GM19193 (cell line): ENCODE data around the gene INSYN2A.

Experiments used
- POLR2A ChIP-seq: IDR thresholded peaks from 4 replicates; pipeline ENCODE4 v1.6.1; 2011; ENCODE audit not compliant: insufficient read depth, insufficient read length; ENCODE audit errors: extremely low read depth

Gene INSYN2A, protein sequence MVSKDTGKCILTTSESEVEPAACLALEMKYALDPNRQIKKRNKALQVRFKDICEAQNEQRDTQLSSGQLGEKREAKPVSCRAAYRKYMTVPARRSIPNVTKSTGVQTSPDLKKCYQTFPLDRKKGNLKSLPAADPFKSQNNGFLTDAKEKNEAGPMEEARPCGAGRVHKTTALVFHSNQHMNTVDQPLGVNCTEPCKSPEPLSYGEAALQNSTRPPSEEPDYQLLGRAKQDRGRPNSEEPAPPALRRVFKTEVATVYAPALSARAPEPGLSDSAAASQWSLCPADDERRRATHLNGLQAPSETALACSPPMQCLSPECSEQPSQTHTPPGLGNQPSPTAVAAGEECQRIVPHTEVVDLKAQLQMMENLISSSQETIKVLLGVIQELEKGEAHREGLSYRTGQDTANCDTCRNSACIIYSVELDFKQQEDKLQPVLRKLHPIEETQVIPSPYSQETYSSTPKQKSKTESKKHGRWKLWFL

DNA sequence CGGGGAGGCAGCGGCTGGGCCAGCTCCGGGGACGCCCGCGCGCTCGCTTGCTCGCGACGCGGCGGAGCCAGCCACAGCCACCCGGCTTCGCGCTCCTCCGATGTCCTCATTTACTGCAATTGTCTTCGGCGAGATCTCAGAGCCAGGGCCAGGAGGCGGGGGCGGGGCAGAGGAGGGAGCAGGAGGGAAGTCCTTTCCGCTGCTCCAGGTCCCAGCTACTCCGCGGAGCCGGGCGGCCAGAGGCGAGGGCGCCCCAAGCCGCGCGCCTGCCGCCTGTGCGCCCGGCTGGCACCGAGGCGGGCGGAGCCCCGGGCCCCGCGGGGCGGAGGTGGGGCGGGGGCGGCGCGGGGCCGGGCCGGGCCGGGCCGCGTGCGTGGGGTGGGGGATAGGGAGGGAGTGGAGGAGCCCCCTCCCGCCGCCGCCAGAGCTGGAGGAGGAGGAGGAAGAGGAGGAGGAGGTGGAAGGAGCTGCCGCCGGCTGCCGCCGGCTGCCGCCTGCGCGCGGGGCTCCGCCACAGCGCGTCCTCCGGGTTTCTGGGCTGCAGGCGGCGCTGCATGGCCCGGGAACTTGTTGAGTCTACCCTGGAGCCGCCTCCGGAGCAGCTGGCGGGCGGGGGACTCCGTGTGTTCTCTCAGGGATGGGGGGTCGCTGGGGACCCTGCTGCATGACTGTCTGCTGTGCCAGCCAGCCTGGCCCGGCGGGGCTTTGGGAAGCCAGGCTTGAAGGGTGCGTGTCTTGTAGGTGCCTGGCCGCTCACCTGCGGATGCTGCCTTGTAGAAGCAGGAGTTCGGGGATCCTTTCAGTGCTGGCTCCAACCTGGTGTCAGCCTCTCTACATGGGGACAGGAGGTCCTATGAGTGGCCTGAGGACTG, at the start of gene INSYN2A:
Gene INSYN2A (minus strand): TSS at position 310 of the 872 bp plus-strand sequence. CDS start 20,196 bp downstream, outside the sequence.
- TF ChIP-seq POLR2A = no peak

DNA sequence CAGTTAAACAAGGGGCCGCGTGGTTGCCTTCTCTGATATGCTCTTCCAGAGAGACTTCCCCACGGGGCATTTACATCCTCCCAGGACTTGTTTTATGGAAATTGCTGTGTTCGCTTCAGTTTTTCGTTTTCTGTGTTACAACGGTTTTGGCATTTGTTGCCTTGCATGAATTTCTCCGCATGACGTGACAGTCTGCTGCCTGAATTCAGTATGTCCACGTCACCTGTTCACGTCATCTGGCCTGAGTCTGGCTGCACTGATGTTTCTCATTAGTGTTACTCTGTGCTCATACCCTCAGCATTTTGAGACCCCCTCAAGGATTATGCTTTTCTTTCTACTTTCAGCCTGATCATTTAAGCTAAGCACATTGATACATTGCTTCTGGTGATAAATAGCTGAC, 49.1 kb upstream of the INSYN2A start:
- no peak for TF ChIP-seq POLR2A

DNA sequence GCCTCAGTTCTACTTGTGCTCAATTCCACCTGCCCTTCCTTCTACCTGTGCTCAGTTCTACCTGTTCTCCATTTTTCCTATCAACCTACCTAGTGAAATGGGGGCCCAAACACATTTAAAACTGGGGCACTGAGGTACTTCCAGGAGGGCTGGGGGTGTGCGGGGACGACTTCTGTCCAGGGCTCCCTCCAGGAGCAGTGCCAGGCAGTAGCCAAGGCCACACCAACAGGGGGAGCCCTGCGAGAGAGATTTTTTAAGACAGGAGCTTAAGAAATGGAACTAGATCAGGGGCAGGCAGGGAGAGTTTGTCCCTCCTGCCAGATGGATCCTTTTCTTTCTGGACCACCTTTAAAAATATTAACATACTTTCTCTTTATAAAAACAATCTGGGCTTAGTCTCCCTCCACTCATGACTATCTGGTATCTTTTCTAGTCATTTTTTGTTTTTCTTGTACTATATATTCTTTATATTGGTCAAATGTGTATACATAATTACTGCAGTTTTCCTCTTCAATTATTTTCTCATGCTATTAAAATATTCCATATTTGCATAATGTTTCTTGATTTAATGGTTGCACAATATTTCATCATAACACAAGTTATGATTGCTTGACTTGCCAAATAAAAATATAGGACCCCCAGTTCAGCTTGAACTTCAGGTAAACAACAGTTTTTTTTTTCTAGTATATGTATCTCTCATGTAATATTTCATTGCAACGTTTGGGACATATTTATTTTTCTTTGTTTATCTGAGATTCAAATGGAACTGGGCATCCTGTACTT, 47.3 kb upstream of the INSYN2A start:
- TF ChIP-seq POLR2A = no peak

DNA sequence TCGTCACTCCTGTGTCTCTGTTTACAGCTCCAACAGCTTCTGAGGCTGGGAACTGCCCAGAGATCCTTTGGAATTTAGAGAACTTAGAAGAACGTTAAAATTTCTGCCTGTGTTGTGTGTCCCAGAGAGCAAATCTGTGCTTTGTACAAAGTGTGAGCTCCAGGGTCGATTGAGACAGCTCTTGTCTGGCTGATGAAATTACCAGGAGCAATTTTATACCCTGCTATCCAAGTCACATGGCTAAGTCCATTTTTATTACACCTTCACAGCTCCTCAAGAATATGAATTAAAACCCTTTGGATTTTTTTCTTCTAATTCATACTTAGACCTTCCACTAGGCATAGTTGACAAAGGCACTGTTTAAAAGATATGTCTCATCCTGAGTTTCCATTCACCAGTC, 46.5 kb upstream of the INSYN2A start:
- TF ChIP-seq POLR2A = no peak

DNA sequence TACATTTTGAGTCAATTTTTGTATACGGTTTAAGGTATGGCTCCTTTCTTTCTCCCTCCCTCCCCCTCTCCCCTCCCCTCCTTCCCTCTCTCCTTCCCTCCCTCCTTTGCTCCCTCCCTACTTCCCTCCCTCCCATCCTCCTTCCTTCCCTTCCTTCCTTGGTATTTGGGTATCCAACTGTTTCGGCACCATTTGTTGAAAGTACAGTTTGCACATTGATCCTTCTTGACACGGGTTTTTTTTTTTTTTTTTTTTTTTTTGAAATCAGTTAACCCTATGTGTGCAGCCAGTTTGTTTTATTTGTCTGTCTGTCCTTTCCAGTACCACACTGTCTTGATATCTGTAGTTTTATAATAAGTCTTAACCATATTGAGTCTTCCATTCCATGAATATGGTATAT, 39.9 kb upstream of the INSYN2A start:
- no peak for TF ChIP-seq POLR2A

DNA sequence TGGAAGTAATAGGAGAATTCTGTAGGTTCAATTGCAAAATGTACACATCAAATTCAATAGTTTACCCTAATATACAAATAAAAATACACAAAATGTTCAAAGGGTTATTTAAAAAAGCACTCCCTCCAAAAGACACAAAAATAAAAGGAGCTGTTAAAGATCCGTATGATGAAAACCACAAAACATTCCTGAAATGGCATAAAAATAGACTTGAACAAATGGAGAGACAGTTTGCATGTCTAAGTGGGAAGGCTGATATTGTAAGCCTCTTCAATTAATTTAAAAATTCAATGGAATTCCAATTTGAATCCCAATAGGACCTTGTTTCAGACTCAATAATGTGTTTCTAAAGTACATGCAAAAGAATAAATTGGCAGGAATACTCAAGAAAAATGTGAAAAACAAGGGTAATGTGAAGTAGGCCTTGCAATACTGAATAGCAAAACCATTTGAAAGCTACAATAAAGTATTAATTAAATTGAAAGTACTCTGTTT, 38.0 kb upstream of the INSYN2A start:
- TF ChIP-seq POLR2A = no peak

DNA sequence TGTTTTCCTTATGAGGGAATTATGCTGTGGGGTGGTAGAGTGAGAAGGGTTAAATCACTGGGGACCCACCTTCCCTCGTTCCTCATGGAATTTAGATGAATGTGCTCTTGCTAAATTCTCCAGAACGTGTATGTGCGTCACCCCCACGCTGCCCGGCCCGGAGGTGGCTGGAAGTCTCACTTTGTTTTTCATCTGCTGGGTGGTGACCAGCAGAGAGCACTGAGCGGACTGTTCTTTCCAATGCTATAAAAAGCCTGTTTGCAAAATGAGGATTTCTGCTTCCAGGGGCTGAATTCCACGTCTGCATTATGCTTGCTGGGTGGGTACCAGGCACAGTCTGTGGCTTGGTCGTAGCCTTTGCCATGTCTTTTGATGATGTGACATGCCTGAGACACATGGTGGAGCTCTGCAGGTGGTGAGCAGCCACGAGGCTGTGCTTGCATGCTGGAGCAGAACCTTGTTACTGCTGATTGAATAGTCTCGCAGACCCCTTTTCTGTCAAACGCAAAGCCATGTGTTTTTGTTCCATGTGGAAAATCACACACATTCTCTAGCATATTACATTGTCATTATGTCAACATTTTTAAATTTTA, 31.9 kb upstream of the INSYN2A start:
- TF ChIP-seq POLR2A = no peak

DNA sequence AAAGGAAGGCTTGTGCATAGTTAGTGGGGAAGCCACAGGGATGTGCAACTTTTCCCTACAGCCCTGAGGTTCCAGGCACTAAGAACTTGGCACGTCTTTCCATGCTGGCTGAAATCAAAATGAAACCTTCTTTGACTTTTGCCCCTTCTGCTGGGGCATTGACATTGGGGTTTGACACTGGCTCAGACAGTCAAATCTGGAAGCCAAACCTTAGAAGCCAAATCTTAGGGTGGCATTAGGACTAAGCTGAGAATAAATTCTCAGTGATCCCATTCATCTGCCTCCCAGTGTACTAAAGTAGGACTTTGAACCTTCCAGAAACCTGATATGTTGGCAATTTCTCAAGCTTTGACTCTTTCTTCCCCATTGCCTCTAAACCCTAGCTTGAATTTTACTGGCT, 31.3 kb upstream of the INSYN2A start:
- TF ChIP-seq POLR2A = no peak

DNA sequence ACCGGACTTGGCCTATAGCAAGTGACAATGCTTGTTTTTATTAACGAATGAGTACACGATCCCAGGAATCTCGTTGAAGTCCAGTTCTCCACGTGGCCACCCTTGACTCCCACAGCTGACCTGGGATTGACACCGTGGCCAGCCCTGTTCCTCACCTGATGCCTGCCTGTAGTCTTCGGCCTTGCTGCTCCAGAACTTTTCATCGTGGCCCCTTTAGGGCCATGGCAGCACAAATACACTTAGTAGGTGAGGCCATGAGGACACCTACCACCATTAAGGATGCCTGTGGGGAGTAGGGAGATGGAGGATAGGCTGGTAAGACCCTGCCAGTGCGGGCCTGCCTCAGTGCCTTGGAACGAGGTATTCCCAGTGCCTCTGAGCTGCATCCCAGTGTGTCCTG, 30.6 kb upstream of the INSYN2A start:
- TF ChIP-seq POLR2A = no peak

DNA sequence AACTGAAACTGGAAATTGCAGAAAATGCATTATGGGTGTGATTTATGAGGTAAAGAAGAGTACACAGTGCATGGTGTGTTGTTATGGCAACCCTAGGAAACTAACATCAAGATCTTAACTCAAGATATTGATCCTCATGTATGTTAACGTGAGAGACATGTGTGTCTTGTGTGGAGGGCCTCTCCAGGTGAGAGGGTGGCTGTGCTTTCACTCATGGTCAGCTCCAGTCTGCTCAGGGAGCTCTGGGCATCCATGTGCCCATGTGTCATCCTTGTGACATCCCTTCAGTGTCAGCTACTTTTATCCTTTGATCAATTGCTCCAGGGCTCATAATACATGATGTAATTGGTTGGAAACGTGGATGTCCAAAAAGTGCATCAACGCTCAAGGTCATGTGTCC, 24.9 kb upstream of the INSYN2A start:
- TF ChIP-seq POLR2A = no peak

DNA sequence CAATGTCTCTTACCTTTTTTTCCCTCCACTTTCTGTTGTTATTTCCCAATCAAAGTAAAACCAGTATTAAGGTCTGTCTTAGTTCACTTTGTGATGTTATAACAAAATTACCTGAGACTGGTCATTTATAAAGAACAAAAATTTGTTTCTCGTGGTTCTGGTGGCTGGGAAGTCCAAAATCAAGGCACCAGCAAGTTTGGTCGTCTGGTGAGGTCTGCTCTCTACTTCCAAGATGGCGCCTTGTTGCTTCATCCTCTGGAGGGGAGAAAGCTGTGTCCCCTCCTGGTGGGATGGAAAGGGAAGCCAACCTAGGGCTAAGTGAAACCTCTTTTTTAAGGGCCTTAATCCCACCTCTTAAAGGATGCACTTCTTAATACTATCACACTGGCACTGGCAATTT, 22.3 kb upstream of the INSYN2A start:
- no peak for TF ChIP-seq POLR2A

DNA sequence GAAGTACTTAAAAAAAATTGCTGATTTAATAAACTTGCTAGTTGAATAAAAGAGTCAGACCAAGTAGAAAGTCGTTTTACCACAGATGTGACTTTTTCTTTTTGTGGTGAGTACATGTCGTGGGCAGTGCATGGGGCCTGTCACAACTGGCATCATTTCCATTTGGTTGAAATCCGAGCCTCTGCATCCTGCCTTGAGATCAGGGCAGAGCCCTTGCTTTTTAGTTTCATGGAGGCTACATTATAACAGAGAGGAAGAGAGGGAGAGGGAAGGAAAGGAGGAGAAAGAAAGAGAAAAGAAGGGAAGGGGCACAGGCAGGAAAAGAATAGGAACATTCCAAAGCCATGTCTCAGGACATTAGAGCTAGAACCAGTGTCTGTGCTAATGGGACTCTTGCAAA, 20.4 kb upstream of the INSYN2A start:
- no peak for TF ChIP-seq POLR2A

DNA sequence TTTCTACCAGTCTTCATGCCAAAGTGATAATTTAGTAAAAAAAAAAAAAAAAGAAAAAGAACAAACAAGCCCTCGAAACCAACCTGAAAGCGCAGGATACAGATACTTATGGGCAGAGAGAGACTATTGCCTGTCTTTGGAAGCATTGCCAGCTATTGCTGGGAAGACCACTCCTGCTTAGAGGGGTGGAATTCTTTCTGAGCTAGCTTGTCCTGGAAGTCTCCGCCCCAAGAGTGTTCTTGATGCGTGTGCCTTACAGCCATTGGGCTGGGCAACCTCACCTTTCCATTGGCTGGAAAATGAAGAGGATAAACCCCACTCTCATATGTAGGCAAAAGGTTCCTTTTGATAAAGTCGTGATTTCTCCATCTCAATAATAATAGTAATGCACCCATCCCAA, 19.9 kb upstream of the INSYN2A start:
- TF ChIP-seq POLR2A = no peak

DNA sequence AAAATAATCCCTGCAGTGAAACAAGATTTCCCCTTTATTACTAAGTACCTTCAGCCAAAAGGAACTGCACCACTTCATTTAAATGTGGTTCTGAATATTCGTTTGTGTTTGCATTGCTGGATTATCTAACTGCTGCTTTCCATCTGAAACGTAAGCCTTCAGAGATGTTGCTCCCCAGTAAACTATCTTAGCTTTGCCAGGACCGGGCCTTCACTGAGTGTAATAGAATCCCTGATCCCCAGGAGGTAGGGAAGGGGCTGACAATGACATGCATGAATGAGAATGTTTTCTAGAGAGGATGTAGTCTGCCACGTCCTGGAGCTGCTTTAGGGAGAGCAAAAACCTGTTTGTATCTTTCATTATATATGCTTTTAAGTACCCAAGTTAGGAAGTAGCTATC, 19.5 kb upstream of the INSYN2A start:
- no peak for TF ChIP-seq POLR2A
